Kidney epithelial cell (primary cell): ENCODE results near the gene CCND3. TPM values are rescaled to one million over a fixed set of nuclear protein-coding genes. Genes with fewer than 3 reads are reported as not detected.

ENCODE experiments used
- DNase-seq: peaks from one replicate; pipeline ENCODE4 v3.0.0-alpha.2; 2010; ENCODE audit warnings: low read depth
- H3K27me3 ChIP-seq: 2 replicates; pipeline ENCODE4 v1.6.0; 2011; ENCODE audit warnings: low read length; ENCODE audit not compliant: control insufficient read depth, insufficient read depth
- H3K36me3 ChIP-seq: 2 replicates; pipeline ENCODE4 v1.5.1; 2011; ENCODE audit warnings: low read length; ENCODE audit not compliant: control insufficient read depth, insufficient read depth
- H3K4me3 ChIP-seq: 2 replicates; pipeline ENCODE4 v1.5.1; 2011; ENCODE audit warnings: low read depth, mild to moderate bottlenecking, control low read depth, low read length
- CTCF ChIP-seq: IDR thresholded peaks from 2 replicates; pipeline ENCODE4 v1.5.1; 2011; ENCODE audit warnings: mild to moderate bottlenecking, moderate library complexity, low read length, control low read depth, inconsistent platforms; ENCODE audit not compliant: insufficient read depth, poor library complexity, severe bottlenecking
- total RNA-seq: library from RNA; depleted of rRNA; stranded (reverse); fragments of >200 nt; gene quantifications from 2 replicates; pipeline ENCODE4 v1.2.3, GENCODE V29; 2015

The CCND3 gene
- total RNA-seq, 1 donor from 2014 or later, result 29.2 TPM

GRCh38 chr6:41896281-41896680 is 45.3 kb downstream of the CCND3 start:
- Histone ChIP-seq H3K36me3 (no peaks in the 10 kb centered on the region), H3K4me3 (no peak overlapping the region), H3K27me3 (no peaks in the 10 kb centered on the region)
- no peak for TF ChIP-seq CTCF
- no peak for DNase-seq

- DNase-seq, result no peak
- H3K36me3 ChIP-seq, result no peaks in the 10 kb centered on the region
- H3K27me3 ChIP-seq, result no peaks in the 10 kb centered on the region
- H3K4me3 ChIP-seq, result peak within 1 kb of the TSS; percentile 73
- no peak for TF ChIP-seq CTCF
These were observed 46.0 kb downstream of the CCND3 start, which contains the start of gene USP49 for GRCh38 chr6:41895300-41896233. Gene USP49 (minus strand): TSS chr6:41895375. CDS start chr6:41806983, 88,392 bp downstream.

GRCh38 chr6:41894366-41895299 is 47.0 kb downstream of the CCND3 start:
- H3K27me3 ChIP-seq, result no peaks in the 10 kb centered on the region
- no peaks in the 10 kb centered on the region for H3K36me3 ChIP-seq
- DNase-seq, result no peak
- no peak for TF ChIP-seq CTCF
- H3K4me3 ChIP-seq, result peak overlapping the region; percentile 73

GRCh38 chr6:41892921-41893564 is 48.6 kb downstream of the CCND3 start:
- no peaks in the 10 kb centered on the region for H3K27me3 ChIP-seq
- TF ChIP-seq CTCF, result no peak
- H3K4me3 ChIP-seq, result no peak overlapping the region
- DNase-seq, result no peak
- no peaks in the 10 kb centered on the region for H3K36me3 ChIP-seq

- Histone ChIP-seq H3K27me3 (no peaks in the 10 kb centered on the region), H3K4me3 (no peak overlapping the region), H3K36me3 (no peaks in the 10 kb centered on the region)
- no peak for DNase-seq
- TF ChIP-seq CTCF, result no peak
These were observed 54.3 kb downstream of the CCND3 start for GRCh38 chr6:41887331-41887751.
